SK-N-SH (cell line): ENCODE measurements around the gene ACACB. TPM values are rescaled to one million over a fixed set of nuclear protein-coding genes. Genes with fewer than 3 reads are reported as not detected.

Source experiments
- CTCF ChIP-seq: fragments of 200-600 bp; sonication (generic); IDR thresholded peaks from 2 replicates; pipeline ENCODE4 v1.6.1; 2017; ENCODE audit warnings: antibody characterized with exemption, mild to moderate bottlenecking, moderate library complexity
- EP300 ChIP-seq, 2 experiments: IDR thresholded peaks; 2 replicates each; pipeline versions ENCODE4 v1.4.0 to v1.6.1; 2012; ENCODE audit warnings: borderline replicate concordance in 1 of 2, low read depth in 1 of 2, low read length in 1 of 2
- FOSL2 ChIP-seq: IDR thresholded peaks from 2 replicates; pipeline ENCODE4 v1.4.0; 2012; ENCODE audit warnings: low read depth, mild to moderate bottlenecking, moderate library complexity, borderline replicate concordance
- FOXM1 ChIP-seq: IDR thresholded peaks from 2 replicates; pipeline ENCODE4 v1.4.0; 2012; ENCODE audit warnings: low read depth, mild to moderate bottlenecking
- MAX ChIP-seq: IDR thresholded peaks from 2 replicates; pipeline ENCODE4 v1.4.0; 2012; ENCODE audit warnings: low read depth
- NRF1 ChIP-seq: IDR thresholded peaks from 2 replicates; pipeline ENCODE4 v1.6.1; 2012; ENCODE audit warnings: low read depth, mild to moderate bottlenecking, low read length
- PBX3 ChIP-seq: IDR thresholded peaks from 2 replicates; pipeline ENCODE4; 2012
- RAD21 ChIP-seq: IDR thresholded peaks from 2 replicates; pipeline ENCODE4 v1.6.1; 2012; ENCODE audit warnings: mild to moderate bottlenecking, low read length
- RFX5 ChIP-seq: IDR thresholded peaks from 2 replicates; pipeline ENCODE4 v1.6.1; 2012; ENCODE audit warnings: mild to moderate bottlenecking, improper control_type of control experiment, low read length
- SIN3A ChIP-seq: IDR thresholded peaks from 2 replicates; pipeline ENCODE4 v1.6.1; 2012; ENCODE audit warnings: low read depth, mild to moderate bottlenecking, low read length, moderate library complexity, borderline replicate concordance
- SMC3 ChIP-seq: IDR thresholded peaks from 2 replicates; pipeline ENCODE4 v1.6.1; 2012; ENCODE audit warnings: low read depth, low read length, improper control_type of control experiment
- TCF12 ChIP-seq: IDR thresholded peaks from 2 replicates; pipeline ENCODE4 v1.4.0; 2012
- TEAD4 ChIP-seq: IDR thresholded peaks from 2 replicates; pipeline ENCODE4 v1.4.0; 2012; ENCODE audit warnings: mild to moderate bottlenecking, borderline replicate concordance; ENCODE audit not compliant: insufficient read depth
- USF1 ChIP-seq: IDR thresholded peaks from 2 replicates; pipeline ENCODE4 v1.4.0; 2012; ENCODE audit warnings: low read depth, borderline replicate concordance
- USF2 ChIP-seq: fragments of 150-350 bp; IDR thresholded peaks from 2 replicates; pipeline ENCODE4 v1.6.1; 2017; ENCODE audit warnings: antibody characterized with exemption, low read length, low read depth, borderline replicate concordance
- YY1 ChIP-seq: IDR thresholded peaks from 2 replicates; pipeline ENCODE4 v1.4.0; 2012; ENCODE audit warnings: low read depth, mild to moderate bottlenecking
- ZBTB33 ChIP-seq: IDR thresholded peaks from 2 replicates; pipeline ENCODE4 v1.4.0; 2012; ENCODE audit warnings: low read depth, borderline replicate concordance
- polyA plus RNA-seq, 3 experiments: library from polyadenylated mRNA; depleted of rRNA; stranded (reverse); fragments of >200 nt; gene quantifications; 2 replicates each; pipeline ENCODE4 v1.2.3, GENCODE V29; 2012

The ACACB gene
- polyA plus RNA-seq, 1 of the 3 experiments (the other 2 are of a cell fraction) = 6.1 TPM

GRCh38 chr12:109093022-109093918 is 23.1 kb upstream of the ACACB start, which contains the start of gene ALKBH2 (continued):
- TF ChIP-seq TEAD4 (no peak), SIN3A (peak; percentile 95), RFX5 (no peak), SMC3 (peak; percentile 76), MAX (peak; percentile 100), YY1 (peak; percentile 22; the same call in 1 of the 2 replicates), FOXM1 (no peak), RAD21 (peak; percentile 90), FOSL2 (no peak), TCF12 (peak; percentile 25; the same call in 1 of the 2 replicates), EP300 (IDR thresholded peaks at IDR 0.05; ENCODE audit: borderline replicate concordance in 1 of 2, low read depth in 1 of 2, low read length in 1 of 2) (peak in 1 of 2 experiments; percentile 58; a peak in 2 of 4 replicates), CTCF (peak; percentile 91), USF2 (no peak), USF1 (peak; percentile 45; the same call in 1 of the 2 replicates), ZBTB33 (peak; percentile 59; the same call in 1 of the 2 replicates), NRF1 (no peak), PBX3 (0 out of 2 replicates have a peak, but pooled peaks have one; percentile 5)
